ENCODE measurements around the gene TPH1. TPM values are rescaled to one million over a fixed set of nuclear protein-coding genes. Genes with fewer than 3 reads are reported as not detected.

The TPH1 gene
- total RNA-seq, 4 donors from 2014 or later: 0.07 to 0.51 (median 0.10) TPM

- H3K36me3 ChIP-seq: peaks cover 3 to 68% of the 10 kb centered on the region in 2 donors
- TF ChIP-seq CTCF (IDR thresholded peaks at IDR 0.05 in 4 of 5, conservative IDR thresholded peaks at IDR 0.05 in 1 of 5): no peak
- TF ChIP-seq POLR2A (IDR thresholded peaks at IDR 0.05): no peak
- in situ Hi-C loops (cut with MboI; ENCODE audit: low sequenced_read_pairs in 4 of 4) (no loop called here), intact Hi-C loops (cut with DNase I; ENCODE audit: low total_unique reads) (no loop called here)
- no peak overlapping the region for H3K27ac ChIP-seq
- ATAC-seq: no peak
- no peak for DNase-seq
- H3K4me1 ChIP-seq: no peaks in the 10 kb centered on the region
- H3K9me3 ChIP-seq: no peaks in the 10 kb centered on the region
- H3K4me3 ChIP-seq: no peak overlapping the region
- no peaks in the 10 kb centered on the region for H3K27me3 ChIP-seq
These were observed 42.3 kb upstream of the TPH1 start for GRCh38 chr11:18088366-18088765.

- H3K27ac ChIP-seq: no peak overlapping the region
- H3K9me3 ChIP-seq: no peaks in the 10 kb centered on the region
- in situ Hi-C loops (cut with MboI; ENCODE audit: low sequenced_read_pairs in 4 of 4) (no loop called here), intact Hi-C loops (cut with DNase I; ENCODE audit: low total_unique reads) (no loop called here)
- no peak overlapping the region for H3K4me3 ChIP-seq
- H3K4me1 ChIP-seq: no peaks in the 10 kb centered on the region
- ATAC-seq: no peak
- no peak for DNase-seq
- H3K27me3 ChIP-seq: no peaks in the 10 kb centered on the region
- H3K36me3 ChIP-seq: peaks cover 3 to 30% of the 10 kb centered on the region in 2 donors
- TF ChIP-seq POLR2A (IDR thresholded peaks at IDR 0.05): no peak
- no peak for TF ChIP-seq CTCF (IDR thresholded peaks at IDR 0.05 in 4 of 5, conservative IDR thresholded peaks at IDR 0.05 in 1 of 5)
These were observed 35.5 kb upstream of the TPH1 start for GRCh38 chr11:18081551-18081950.

- H3K9me3 ChIP-seq: no peaks in the 10 kb centered on the region
- H3K4me3 ChIP-seq: no peak overlapping the region
- no peak for DNase-seq
- intact Hi-C loops (cut with DNase I; ENCODE audit: low total_unique reads): no loop called here
- no peaks in the 10 kb centered on the region for H3K27me3 ChIP-seq
- TF ChIP-seq POLR2A (IDR thresholded peaks at IDR 0.05) (no peak), CTCF (IDR thresholded peaks at IDR 0.05 in 4 of 5, conservative IDR thresholded peaks at IDR 0.05 in 1 of 5) (no peak)
- peaks cover 0 to 20% of the 10 kb centered on the region in 2 donors for H3K36me3 ChIP-seq
- no peaks in the 10 kb centered on the region for H3K4me1 ChIP-seq
- no peak overlapping the region for H3K27ac ChIP-seq
- in situ Hi-C loops (cut with MboI; ENCODE audit: low sequenced_read_pairs in 4 of 4): no loop called here
- ATAC-seq: no peak
These were observed 34.4 kb upstream of the TPH1 start for GRCh38 chr11:18080451-18080850.

- intact Hi-C loops (cut with DNase I; ENCODE audit: low total_unique reads): no loop called here
- no peak overlapping the region for H3K4me3 ChIP-seq
- no peaks in the 10 kb centered on the region for H3K4me1 ChIP-seq
- no peak for TF ChIP-seq CTCF (IDR thresholded peaks at IDR 0.05 in 4 of 5, conservative IDR thresholded peaks at IDR 0.05 in 1 of 5)
- TF ChIP-seq POLR2A (IDR thresholded peaks at IDR 0.05): no peak
- in situ Hi-C loops (cut with MboI; ENCODE audit: low sequenced_read_pairs in 4 of 4): no loop called here
- H3K36me3 ChIP-seq: peaks cover 0 to 18% of the 10 kb centered on the region in 2 donors
- no peak for ATAC-seq
- H3K27ac ChIP-seq: no peak overlapping the region
- no peak for DNase-seq
- no peaks in the 10 kb centered on the region for H3K27me3 ChIP-seq
- no peaks in the 10 kb centered on the region for H3K9me3 ChIP-seq
These were observed 32.8 kb upstream of the TPH1 start for GRCh38 chr11:18078909-18079308.

GRCh38 chr11:18075444-18075843 is 29.4 kb upstream of the TPH1 start:
- H3K36me3 ChIP-seq: peaks cover 0 to 13% of the 10 kb centered on the region in 2 donors
- in situ Hi-C loops (cut with MboI; ENCODE audit: low sequenced_read_pairs in 4 of 4): no loop called here
- DNase-seq: no peak
- no peak overlapping the region for H3K27ac ChIP-seq
- no peak for ATAC-seq
- TF ChIP-seq POLR2A (IDR thresholded peaks at IDR 0.05) (no peak), CTCF (IDR thresholded peaks at IDR 0.05 in 4 of 5, conservative IDR thresholded peaks at IDR 0.05 in 1 of 5) (no peak)
- intact Hi-C loops (cut with DNase I; ENCODE audit: low total_unique reads): no loop called here
- H3K4me1 ChIP-seq: no peaks in the 10 kb centered on the region
- H3K9me3 ChIP-seq: no peaks in the 10 kb centered on the region
- H3K4me3 ChIP-seq: no peak overlapping the region
- H3K27me3 ChIP-seq: no peaks in the 10 kb centered on the region

Data from gastrocnemius medialis (tissue), 4 donors.